ENCODE measurements around the gene SYTL3.

GRCh38 chr6:158609455-158610155 lies 40.2 kb upstream of the SYTL3 start:
- no peak for TF ChIP-seq PKNOX1 (IDR thresholded peaks at IDR 0.05)
- TF ChIP-seq SP1 (IDR thresholded peaks at IDR 0.05): no peak
- no peak for TF ChIP-seq TARDBP (IDR thresholded peaks at IDR 0.05)
- TF ChIP-seq L3MBTL2 (conservative IDR thresholded peaks at IDR 0.05): no peak
- no peak for TF ChIP-seq FOXK2 (IDR thresholded peaks at IDR 0.05)
- no peak for TF ChIP-seq SUZ12 (IDR thresholded peaks at IDR 0.05)
- no peak for TF ChIP-seq FOXM1 (IDR thresholded peaks at IDR 0.05; ENCODE audit: borderline replicate concordance)
- no peak for TF ChIP-seq BHLHE40 (IDR thresholded peaks at IDR 0.05; ENCODE audit: borderline replicate concordance)
- no peak for TF ChIP-seq FOXA1 (IDR thresholded peaks at IDR 0.05)
- TF ChIP-seq ARNT (IDR thresholded peaks at IDR 0.05): no peak

Measured in HEK293T (cell line).